D721Med (cell line): ENCODE results near the gene CERS6.

Source experiments
- DNase-seq: peaks from one replicate; pipeline ENCODE4 v3.0.0; 2011; ENCODE audit warnings: low spot score; ENCODE audit not compliant: insufficient read length
- FAIRE-seq: peaks from 2 replicates; lab custom pipeline; 2011; peaks lifted over from hg19 to GRCh38; lab: Jason Lieb, UNC
- TF ChIP-seq, protein P1 (sequence below): IDR thresholded peaks from 2 replicates; pipeline ENCODE4 v1.5.1; 2012; ENCODE audit warnings: mild to moderate bottlenecking, control low read depth; ENCODE audit not compliant: insufficient read depth; ENCODE audit errors: missing control alignments

The CERS6 gene

DNA sequence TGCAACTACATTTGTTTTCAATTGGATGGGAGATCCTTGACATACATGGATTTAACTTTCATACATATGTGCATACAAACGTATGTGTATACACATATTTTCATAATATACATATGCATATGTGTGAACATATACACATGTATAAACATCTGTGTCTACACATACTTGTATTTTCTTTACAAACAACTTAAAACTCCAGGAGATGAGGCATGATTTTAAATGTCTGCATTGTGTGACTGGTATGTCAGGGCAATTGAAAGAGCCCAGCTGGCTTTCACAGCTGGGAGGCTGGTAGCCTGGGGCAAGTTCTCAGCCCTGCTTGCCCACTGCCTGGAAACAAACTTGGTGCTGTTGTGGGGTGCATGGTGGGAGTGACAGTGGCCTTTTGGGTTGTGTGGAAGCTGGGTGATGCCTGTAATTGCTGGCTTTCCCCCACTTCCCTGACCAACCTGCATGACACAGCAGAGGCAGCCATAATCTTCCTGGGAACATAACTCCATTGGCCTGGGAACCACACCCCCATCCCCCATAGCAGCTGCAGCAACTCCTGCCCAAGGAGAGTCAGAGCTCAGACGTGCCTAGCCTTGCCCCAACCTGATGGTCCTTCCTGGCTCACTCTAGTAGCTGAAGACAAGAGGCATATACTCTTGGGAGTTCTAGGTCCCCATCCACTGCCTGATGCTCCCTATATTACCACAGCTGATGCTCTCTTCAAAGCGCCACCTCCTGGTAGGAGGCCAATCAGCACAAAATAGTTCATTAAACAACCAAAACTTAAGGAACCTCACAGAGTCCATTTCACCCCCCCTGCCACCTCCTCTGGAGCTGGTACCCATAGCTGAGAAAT is 158.3 kb downstream of the CERS6 start:
- TF ChIP-seq, protein P1, sequence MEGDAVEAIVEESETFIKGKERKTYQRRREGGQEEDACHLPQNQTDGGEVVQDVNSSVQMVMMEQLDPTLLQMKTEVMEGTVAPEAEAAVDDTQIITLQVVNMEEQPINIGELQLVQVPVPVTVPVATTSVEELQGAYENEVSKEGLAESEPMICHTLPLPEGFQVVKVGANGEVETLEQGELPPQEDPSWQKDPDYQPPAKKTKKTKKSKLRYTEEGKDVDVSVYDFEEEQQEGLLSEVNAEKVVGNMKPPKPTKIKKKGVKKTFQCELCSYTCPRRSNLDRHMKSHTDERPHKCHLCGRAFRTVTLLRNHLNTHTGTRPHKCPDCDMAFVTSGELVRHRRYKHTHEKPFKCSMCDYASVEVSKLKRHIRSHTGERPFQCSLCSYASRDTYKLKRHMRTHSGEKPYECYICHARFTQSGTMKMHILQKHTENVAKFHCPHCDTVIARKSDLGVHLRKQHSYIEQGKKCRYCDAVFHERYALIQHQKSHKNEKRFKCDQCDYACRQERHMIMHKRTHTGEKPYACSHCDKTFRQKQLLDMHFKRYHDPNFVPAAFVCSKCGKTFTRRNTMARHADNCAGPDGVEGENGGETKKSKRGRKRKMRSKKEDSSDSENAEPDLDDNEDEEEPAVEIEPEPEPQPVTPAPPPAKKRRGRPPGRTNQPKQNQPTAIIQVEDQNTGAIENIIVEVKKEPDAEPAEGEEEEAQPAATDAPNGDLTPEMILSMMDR, result no peak
- FAIRE-seq, result no peak
- DNase-seq, result no peak

DNA sequence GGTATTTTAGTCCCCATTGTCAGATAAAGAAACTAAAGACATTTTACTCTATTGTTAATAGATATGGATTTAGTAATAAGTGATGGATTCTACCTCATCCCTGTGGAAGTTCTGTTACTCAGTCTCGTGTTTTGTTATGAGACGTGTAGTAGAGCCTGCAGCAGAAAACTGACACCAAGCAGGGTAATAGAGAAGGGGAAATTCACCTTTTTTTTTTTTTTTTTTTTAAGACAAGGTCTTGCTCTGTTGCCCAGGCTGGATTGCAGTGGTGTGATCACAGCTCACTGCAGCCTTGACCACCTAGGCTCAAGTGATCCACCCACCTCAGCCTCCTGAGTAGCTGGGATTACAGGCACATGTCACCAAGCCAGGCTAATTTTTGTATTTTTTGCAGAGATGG is 164.5 kb downstream of the CERS6 start:
- FAIRE-seq (no peak), DNase-seq (no peak)
- TF ChIP-seq, protein P1, result no peak

DNA sequence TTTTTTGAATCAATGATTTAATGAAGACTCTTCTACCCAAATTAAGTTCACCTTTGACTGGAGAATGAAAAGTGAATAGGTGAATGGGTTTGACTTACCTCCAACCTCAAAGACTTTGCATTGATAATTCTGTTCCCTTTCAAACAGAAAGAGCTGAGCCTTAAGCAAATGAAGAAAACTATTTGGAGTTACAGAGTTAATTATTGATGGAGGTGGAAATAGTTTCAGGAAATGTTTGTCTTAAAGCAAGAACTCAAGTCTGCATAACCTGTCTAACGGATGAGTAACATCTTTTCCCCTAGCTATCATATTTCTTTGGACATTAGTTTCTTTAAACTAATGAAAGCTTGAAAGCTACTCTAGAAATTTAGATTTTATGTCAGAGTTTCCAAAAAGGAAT is 166.5 kb downstream of the CERS6 start:
- DNase-seq, result no peak
- FAIRE-seq, result no peak
- TF ChIP-seq, protein P1, result no peak

DNA sequence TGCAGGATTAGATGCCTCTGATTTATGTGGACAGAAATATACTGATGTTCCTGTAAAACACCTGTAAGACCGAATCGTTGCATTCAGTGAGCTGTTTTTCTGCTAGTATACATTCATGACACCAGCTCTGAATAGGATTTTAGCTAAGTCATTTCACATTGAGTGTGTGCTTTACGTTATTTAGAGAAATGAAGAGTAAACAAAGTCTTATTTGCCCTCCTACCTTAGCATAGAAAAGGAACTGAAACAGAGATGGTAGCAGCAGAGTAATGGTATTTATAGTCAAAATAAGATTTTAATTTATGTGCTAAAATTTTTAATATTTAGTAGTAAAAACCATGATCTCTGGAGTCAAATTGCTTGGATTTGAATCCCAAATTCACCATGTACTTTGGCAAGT is 168.0 kb downstream of the CERS6 start:
- FAIRE-seq, result no peak
- TF ChIP-seq, protein P1, result no peak

DNA sequence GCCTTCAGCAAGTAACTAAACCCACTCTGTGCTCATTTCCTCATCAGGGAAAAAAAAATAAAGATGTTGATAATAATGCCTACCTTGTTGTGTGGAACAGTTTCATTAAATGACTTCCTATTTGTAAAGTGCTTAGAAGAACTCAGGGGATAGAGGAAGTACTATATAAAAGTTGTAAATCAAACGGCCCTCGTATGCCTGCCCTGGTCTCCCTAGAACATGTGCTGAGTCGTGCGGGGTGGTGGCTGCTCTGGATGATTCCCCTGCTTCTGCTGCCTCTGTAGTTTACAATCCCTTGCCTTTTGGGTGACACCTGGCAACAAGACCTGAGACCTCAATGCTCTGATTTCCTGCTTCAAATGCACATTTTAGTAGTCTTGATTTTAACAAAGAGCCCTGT is 170.0 kb downstream of the CERS6 start:
- FAIRE-seq (no peak), DNase-seq (no peak)
- TF ChIP-seq, protein P1, result no peak

More for the DNA sequence above, 168.0 kb downstream of the CERS6 start:
- no peak for DNase-seq

DNA sequence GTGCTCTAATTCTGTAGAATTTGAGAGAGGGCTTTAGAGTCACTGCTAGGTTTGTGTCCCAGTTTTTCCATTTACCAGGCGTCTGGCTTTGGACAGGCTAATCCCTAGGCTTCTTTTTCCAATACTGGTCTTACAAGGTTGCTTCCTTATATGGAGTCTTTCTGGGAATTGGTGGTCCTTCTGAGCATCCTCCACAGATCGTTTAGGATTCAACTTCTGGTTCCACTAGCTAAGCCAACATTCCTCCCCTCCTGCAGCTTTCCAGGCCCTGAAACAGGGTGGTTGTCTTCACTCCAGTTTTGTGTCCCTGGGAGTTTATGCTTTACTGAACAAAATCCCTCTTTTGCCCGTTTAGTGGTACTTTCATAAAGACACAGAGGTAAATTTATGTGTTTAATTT is 170.6 kb downstream of the CERS6 start:
- TF ChIP-seq, protein P1, result no peak
- no peak for DNase-seq
- FAIRE-seq, result peak; percentile 38

DNA sequence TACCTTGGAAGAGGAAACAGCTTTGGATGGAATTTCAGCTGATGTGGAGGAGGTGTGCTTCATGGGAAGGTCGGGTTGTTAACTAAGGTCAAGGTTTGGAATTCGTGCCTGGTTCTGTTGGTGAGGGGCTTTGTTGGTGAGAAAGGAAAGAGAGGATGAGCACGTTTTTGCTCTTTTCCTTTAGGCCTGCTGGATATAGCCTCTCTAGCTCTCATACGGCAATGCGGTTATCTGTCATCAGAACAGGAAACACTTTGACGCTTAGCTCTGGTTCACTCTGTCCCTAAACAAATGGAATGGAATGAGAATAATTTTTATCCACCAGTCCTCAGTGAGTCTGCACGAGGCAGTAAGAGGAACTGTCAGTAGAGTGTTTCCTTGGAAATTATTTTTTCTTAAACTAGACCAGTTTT is 176.6 kb downstream of the CERS6 start:
- TF ChIP-seq, protein P1, result no peak
- no peak for FAIRE-seq

More for the DNA sequence above, 176.6 kb downstream of the CERS6 start:
- DNase-seq, result no peak
